GM12874 (cell line): ENCODE data around the gene UNK.

Experiments used
- CTCF ChIP-seq: IDR thresholded peaks from 2 replicates; pipeline ENCODE4 v1.5.1; 2011; ENCODE audit warnings: low read depth, mild to moderate bottlenecking, control low read depth, low read length, moderate library complexity; ENCODE audit not compliant: insufficient read depth

Gene UNK

GRCh38 chr17:75751676-75752404 is 32.8 kb upstream of the UNK start:
- no peak for TF ChIP-seq CTCF

- no peak for TF ChIP-seq CTCF
Observed at GRCh38 chr17:75752405-75752709, 32.2 kb upstream of the UNK start.

GRCh38 chr17:75752802-75753513 is 31.6 kb upstream of the UNK start:
- TF ChIP-seq CTCF, result peak; percentile 60

DNA sequence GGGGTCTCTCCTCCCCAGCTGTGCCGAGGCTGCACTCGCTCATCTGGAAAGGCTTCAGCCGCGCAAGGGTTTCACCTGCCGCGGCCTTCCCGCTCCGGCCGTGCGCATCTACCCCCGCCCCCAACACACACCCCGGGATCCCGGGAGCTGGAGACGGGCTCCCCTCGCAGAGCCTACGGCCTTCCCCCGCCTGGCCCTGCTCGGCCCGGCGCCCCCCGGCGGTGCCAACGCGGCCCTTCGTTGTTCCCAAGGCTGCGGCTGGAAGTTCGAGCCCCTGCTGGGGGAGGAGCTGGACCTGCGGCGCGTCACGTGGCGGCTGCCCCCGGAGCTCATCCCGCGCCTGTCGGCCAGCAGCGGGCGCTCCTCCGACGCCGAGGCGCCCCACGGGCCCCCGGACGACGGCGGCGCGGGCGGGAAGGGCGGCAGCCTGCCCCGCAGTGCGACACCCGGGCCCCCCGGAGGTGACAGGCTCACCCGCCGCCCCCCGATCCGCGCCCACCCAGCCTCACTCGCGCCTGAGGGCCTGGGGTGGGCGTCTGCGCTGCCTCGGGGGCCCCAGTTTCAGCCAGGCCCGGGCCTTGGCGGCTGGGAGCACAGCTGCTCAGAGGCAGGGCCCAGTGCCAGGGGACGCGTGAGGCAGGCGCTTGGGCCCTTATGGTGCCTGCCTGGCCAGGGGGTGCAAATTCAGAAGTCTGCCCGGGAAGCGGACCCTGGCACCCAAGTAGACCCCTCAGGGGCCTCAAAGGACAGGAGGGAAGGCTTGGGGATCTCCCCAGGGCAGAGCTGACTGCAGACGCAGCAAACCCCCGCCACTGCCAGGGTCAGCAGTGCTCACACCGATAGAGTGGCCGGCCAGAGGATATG is 30.9 kb upstream of the UNK start:
- peak; percentile 85 for TF ChIP-seq CTCF

- no peak for TF ChIP-seq CTCF
Observed at GRCh38 chr17:75754378-75755204, 30.0 kb upstream of the UNK start.

GRCh38 chr17:75755205-75755901 is 29.3 kb upstream of the UNK start:
- no peak for TF ChIP-seq CTCF
